H9 (cell line): ENCODE results near the gene PDRG1. TPM values are rescaled to one million over a fixed set of nuclear protein-coding genes. Genes with fewer than 3 reads are reported as not detected.
A peak's percentile ranks its signal among the peaks of the same experiment; 100 is the strongest.

Source experiments
- DNase-seq: peaks from one replicate; pipeline ENCODE4 v3.0.0-alpha.2; 2017
- H2AFZ ChIP-seq: one replicate; pipeline ENCODE4 v1.6.1; 2013; ENCODE audit warnings: mild to moderate bottlenecking, low read length, control low read depth, moderate library complexity
- H2AK5ac ChIP-seq: 2 replicates; pipeline ENCODE4 v1.6.1; 2013; ENCODE audit warnings: low read length, control low read depth, mixed read lengths; ENCODE audit not compliant: insufficient read length
- H2BK120ac ChIP-seq: one replicate; pipeline ENCODE4 v1.6.1; 2013; ENCODE audit warnings: low read depth, mild to moderate bottlenecking, low read length, control low read depth, inconsistent platforms; ENCODE audit not compliant: poor library complexity, severe bottlenecking
- H2BK12ac ChIP-seq: 2 replicates; pipeline ENCODE4 v1.6.1; 2013; ENCODE audit warnings: low read length, control low read depth, mixed read lengths, low read depth; ENCODE audit not compliant: insufficient read length
- H2BK15ac ChIP-seq: 2 replicates; pipeline ENCODE4 v1.6.1; 2013; ENCODE audit warnings: low read depth, low read length, control low read depth
- H2BK20ac ChIP-seq: one replicate; pipeline ENCODE4 v1.6.1; 2013; ENCODE audit warnings: low read depth, mild to moderate bottlenecking, low read length, control low read depth, inconsistent platforms; ENCODE audit not compliant: poor library complexity, severe bottlenecking
- H2BK5ac ChIP-seq: 2 replicates; pipeline ENCODE4 v1.6.1; 2013; ENCODE audit warnings: low read length, control low read depth, mixed read lengths; ENCODE audit not compliant: insufficient read length
- H3K14ac ChIP-seq: 2 replicates; pipeline ENCODE4 v1.6.1; 2013; ENCODE audit warnings: low read length, control low read depth; ENCODE audit not compliant: insufficient read depth
- H3K18ac ChIP-seq: 2 replicates; pipeline ENCODE4 v1.6.1; 2013; ENCODE audit warnings: low read depth, mild to moderate bottlenecking, mixed read lengths, low read length, control low read depth; ENCODE audit not compliant: insufficient read length
- H3K23ac ChIP-seq: 2 replicates; pipeline ENCODE4 v1.6.1; 2013; ENCODE audit warnings: low read length, control low read depth, mixed read lengths, low read depth; ENCODE audit not compliant: insufficient read length
- H3K23me2 ChIP-seq: 2 replicates; pipeline ENCODE4 v1.6.1; 2013; ENCODE audit warnings: low read depth, mild to moderate bottlenecking, mixed read lengths, low read length, control low read depth; ENCODE audit not compliant: insufficient read length, poor library complexity, severe bottlenecking
- H3K27ac ChIP-seq: 2 replicates; pipeline ENCODE4 v1.5.1; 2013; ENCODE audit warnings: low read length, control low read depth, mixed read lengths, low read depth; ENCODE audit not compliant: insufficient read length
- H3K27me3 ChIP-seq: 2 replicates; pipeline ENCODE4 v1.6.1; 2013; ENCODE audit warnings: low read length, control low read depth, inconsistent platforms; ENCODE audit not compliant: insufficient read depth
- H3K4ac ChIP-seq: 2 replicates; pipeline ENCODE4 v1.6.1; 2013; ENCODE audit warnings: low read depth, mild to moderate bottlenecking, control low read depth, inconsistent platforms, low read length, moderate library complexity
- H3K4me1 ChIP-seq: 2 replicates; pipeline ENCODE4 v1.6.1; 2013; ENCODE audit warnings: low read length, control low read depth, inconsistent platforms; ENCODE audit not compliant: insufficient read depth
- H3K4me2 ChIP-seq: 2 replicates; pipeline ENCODE4 v1.6.1; 2013; ENCODE audit warnings: low read length, control low read depth, mixed read lengths; ENCODE audit not compliant: insufficient read length, insufficient read depth
- H3K56ac ChIP-seq: 2 replicates; pipeline ENCODE4 v1.6.1; 2013; ENCODE audit warnings: low read depth, mild to moderate bottlenecking, mixed read lengths, low read length, control low read depth; ENCODE audit not compliant: insufficient read length
- H3K79me1 ChIP-seq: 2 replicates; pipeline ENCODE4 v1.6.1; 2013; ENCODE audit warnings: low read depth, mild to moderate bottlenecking, moderate library complexity, low read length, control low read depth, inconsistent platforms; ENCODE audit not compliant: insufficient read depth, poor library complexity, severe bottlenecking
- H3K79me2 ChIP-seq: 2 replicates; pipeline ENCODE4 v1.6.1; 2013; ENCODE audit warnings: low read length, control low read depth, inconsistent platforms; ENCODE audit not compliant: insufficient read depth
- H3K9ac ChIP-seq: 2 replicates; pipeline ENCODE4 v1.6.1; 2013; ENCODE audit warnings: low read length, control low read depth, mixed read lengths; ENCODE audit not compliant: insufficient read length; ENCODE audit errors: extremely low read depth
- H3K9me3 ChIP-seq: one replicate; pipeline ENCODE4 v1.6.1; 2013; ENCODE audit warnings: low read depth, low read length, inconsistent platforms; ENCODE audit not compliant: control insufficient read depth
- H3T11ph ChIP-seq: one replicate; pipeline ENCODE4 v1.6.1; 2013; ENCODE audit warnings: mild to moderate bottlenecking, low read length, control low read depth, inconsistent platforms
- H4K20me1 ChIP-seq: one replicate; pipeline ENCODE4 v1.6.1; 2013; ENCODE audit not compliant: control insufficient read depth, insufficient read length, insufficient read depth
- H4K5ac ChIP-seq: 2 replicates; pipeline ENCODE4 v1.6.1; 2013; ENCODE audit warnings: low read depth, mild to moderate bottlenecking, mixed read lengths, low read length, control low read depth; ENCODE audit not compliant: insufficient read length
- H4K8ac ChIP-seq: replicated peaks from 2 replicates; pipeline ENCODE4 v1.6.1; 2013; ENCODE audit warnings: low read length, control low read depth, mixed read lengths, low read depth; ENCODE audit not compliant: insufficient read length
- H4K91ac ChIP-seq: 2 replicates; pipeline ENCODE4 v1.6.1; 2013; ENCODE audit warnings: low read depth, mild to moderate bottlenecking, moderate library complexity, mixed read lengths, low read length, control low read depth; ENCODE audit not compliant: insufficient read length
- H3K27ac Mint-ChIP-seq, 3 experiments: 2 replicates in 2 of 3; 3 replicates in 1 of 3; pipeline ENCODE4 v1.8.0; 2020 to 2021; ENCODE audit warnings: mixed read lengths in 3 of 3, mild to moderate bottlenecking in 1 of 3, moderate library complexity in 1 of 3
- H3K27me3 Mint-ChIP-seq: 2 replicates; pipeline ENCODE4 v1.8.0; 2021; ENCODE audit warnings: low read depth, mild to moderate bottlenecking, moderate library complexity, mixed read lengths
- H3K36me3 Mint-ChIP-seq, 3 experiments: 2 replicates in 2 of 3; 3 replicates in 1 of 3; pipeline ENCODE4 v1.8.0; 2020 to 2021; ENCODE audit warnings: low read depth in 3 of 3, mixed read lengths in 3 of 3; ENCODE audit not compliant: insufficient read depth in 1 of 3
- H3K4me1 Mint-ChIP-seq, 2 experiments: 2 replicates each; pipeline ENCODE4 v1.8.0; 2020; ENCODE audit warnings: mixed read lengths in 2 of 2
- H3K4me3 Mint-ChIP-seq, 2 experiments: 2 replicates in 1 of 2; 3 replicates in 1 of 2; pipeline ENCODE4 v1.8.0; 2020 to 2021; ENCODE audit warnings: mild to moderate bottlenecking in 2 of 2, mixed read lengths in 2 of 2, moderate library complexity in 1 of 2
- H3K9me3 Mint-ChIP-seq, 2 experiments: 2 replicates in 1 of 2; 3 replicates in 1 of 2; pipeline ENCODE4 v1.8.0; 2020; ENCODE audit warnings: mild to moderate bottlenecking in 2 of 2, mixed read lengths in 2 of 2, moderate library complexity in 1 of 2
- WGBS: extraction: QIAGEN DNeasy Blood & Tissue Kit; methylation state at CpG from one replicate; pipeline ENCODE4 v1.1.7; 2013; ENCODE audit warnings: missing lambda C conversion rate, low lambda C conversion rate, mixed read lengths; ENCODE audit not compliant: insufficient read length; ENCODE audit errors: extremely low coverage; 5-methylcytosine and 5-hydroxymethylcytosine counted together
- total RNA-seq: library from RNA; stranded (reverse); gene quantifications from 2 replicates; pipeline ENCODE4 v1.2.1, GENCODE V29; 2021
- TF ChIP-seq, protein P1 (sequence below): fragments of 200-600 bp; sonication (generic); conservative IDR thresholded peaks from 3 replicates; pipeline ENCODE4 v1.8.0; 2021; ENCODE audit warnings: antibody characterized with exemption, mild to moderate bottlenecking

The PDRG1 gene
- total RNA-seq, 1 experiment from 2014 or later: 32.2 TPM

- Histone ChIP-seq H3K14ac (no peak overlapping the region), H3K56ac (no peak overlapping the region), H3K23me2 (peaks cover 7% of the 10 kb centered on the region), H4K91ac (no peak overlapping the region), H3K27ac (no peak overlapping the region), H3K23ac (no peak overlapping the region), H3K18ac (no peak overlapping the region), H3K4me2 (no peak overlapping the region), H2BK12ac (no peak overlapping the region), H3K79me1 (no peaks in the 10 kb centered on the region), H3K79me2 (no peaks in the 10 kb centered on the region), H4K8ac (no peak overlapping the region), H3K9me3 (no peaks in the 10 kb centered on the region), H2BK5ac (no peak overlapping the region), H2AFZ (no peak overlapping the region), H3K9ac (no peak overlapping the region), H2BK20ac (no peak overlapping the region), H2BK120ac (no peak overlapping the region), H2BK15ac (no peak overlapping the region), H4K20me1 (no peaks in the 10 kb centered on the region), H3T11ph (no peak overlapping the region), H3K27me3 (peaks cover 2% of the 10 kb centered on the region; the same call in 1 of the 2 replicates), H4K5ac (no peak overlapping the region), H3K4me1 (no peaks in the 10 kb centered on the region), H2AK5ac (no peak overlapping the region), H3K4ac (no peak overlapping the region)
- H3K4me1 Mint-ChIP-seq: peaks cover 21 to 40% of the 10 kb centered on the region in 2 experiments
- no peaks in the 10 kb centered on the region; a peak in 1 of 5 replicates for H3K9me3 Mint-ChIP-seq
- TF ChIP-seq, protein P1, sequence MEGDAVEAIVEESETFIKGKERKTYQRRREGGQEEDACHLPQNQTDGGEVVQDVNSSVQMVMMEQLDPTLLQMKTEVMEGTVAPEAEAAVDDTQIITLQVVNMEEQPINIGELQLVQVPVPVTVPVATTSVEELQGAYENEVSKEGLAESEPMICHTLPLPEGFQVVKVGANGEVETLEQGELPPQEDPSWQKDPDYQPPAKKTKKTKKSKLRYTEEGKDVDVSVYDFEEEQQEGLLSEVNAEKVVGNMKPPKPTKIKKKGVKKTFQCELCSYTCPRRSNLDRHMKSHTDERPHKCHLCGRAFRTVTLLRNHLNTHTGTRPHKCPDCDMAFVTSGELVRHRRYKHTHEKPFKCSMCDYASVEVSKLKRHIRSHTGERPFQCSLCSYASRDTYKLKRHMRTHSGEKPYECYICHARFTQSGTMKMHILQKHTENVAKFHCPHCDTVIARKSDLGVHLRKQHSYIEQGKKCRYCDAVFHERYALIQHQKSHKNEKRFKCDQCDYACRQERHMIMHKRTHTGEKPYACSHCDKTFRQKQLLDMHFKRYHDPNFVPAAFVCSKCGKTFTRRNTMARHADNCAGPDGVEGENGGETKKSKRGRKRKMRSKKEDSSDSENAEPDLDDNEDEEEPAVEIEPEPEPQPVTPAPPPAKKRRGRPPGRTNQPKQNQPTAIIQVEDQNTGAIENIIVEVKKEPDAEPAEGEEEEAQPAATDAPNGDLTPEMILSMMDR: no peak
- peaks cover 68% of the 10 kb centered on the region for H3K27me3 Mint-ChIP-seq
- no peak for DNase-seq
- H3K27ac Mint-ChIP-seq: no peak overlapping the region
- WGBS: no CpG with 5 or more reads among the region's 5 CpGs
- H3K4me3 Mint-ChIP-seq: 0 out of 5 replicates have a peak overlapping the region, but pooled peaks of 1 of the 2 experiments have one; percentile 43
- H3K36me3 Mint-ChIP-seq: no peaks in the 10 kb centered on the region
Measured at GRCh38 chr20:31969991-31970390, 18.1 kb upstream of the PDRG1 start.
